ENCODE results near the gene RRBP1. TPM values are rescaled to one million over a fixed set of nuclear protein-coding genes. Genes with fewer than 3 reads are reported as not detected.

The RRBP1 gene
- total and polyA plus RNA-seq, 7 experiments from 2014 or later, result 4.1 to 73.9 (median 28.1) TPM

- CTCF ChIA-PET, result interaction anchor here (0.8 kb wide), 1 partner anchor 68 kb away, joined by 4 read pairs; no protein-coding TSS in a partner anchor
- H3K4me3 Mint-ChIP-seq, result peak overlapping the region in 1 of 10 donors; percentile 29
- DNase-seq (peak in 2 of 9 donors; percentile 4 to 19), ATAC-seq (no peak)
- POLR2A ChIA-PET, result no interaction called here
- H3K9me3 Mint-ChIP-seq, result no peaks in the 10 kb centered on the region
- intact Hi-C loops (cut with micrococcal nuclease), result loop anchor here in 1 of 2 donors (5.0 kb wide), 1 partner anchor 68 kb away; the partner anchor contains the start of gene RRBP1
- H3K27ac ChIP-seq (ENCODE audit: low read depth, low read length), result no peak overlapping the region
- peaks cover 0 to 19% (median 0%) of the 10 kb centered on the region in 3 experiments for H3K36me3 ChIP-seq (ENCODE audit: control insufficient read depth in 2 of 3, insufficient read depth in 3 of 3, low read length in 3 of 3)
- peak overlapping the region in 8 of 9 donors; percentile 43 to 95 (median 75) for H3K27ac Mint-ChIP-seq
- H3K27me3 ChIP-seq (ENCODE audit: control insufficient read depth in 2 of 2, insufficient read depth in 2 of 2, low read length in 2 of 2), result no peaks in the 10 kb centered on the region
- H3K9me3 ChIP-seq (ENCODE audit: control insufficient read depth in 2 of 3, low read length in 3 of 3), result no peaks in the 10 kb centered on the region
- no peak overlapping the region for H3K4me3 ChIP-seq (ENCODE audit: low read length)
- H3K36me3 Mint-ChIP-seq, result peaks cover 0 to 4% (median 0%) of the 10 kb centered on the region in 5 donors
- peaks cover 35 to 37% of the 10 kb centered on the region in 2 donors for H3K4me1 ChIP-seq (ENCODE audit: control insufficient read depth in 2 of 2, insufficient read depth in 2 of 2, low read length in 2 of 2)
- peaks cover 18 to 42% (median 33%) of the 10 kb centered on the region in 7 donors for H3K4me1 Mint-ChIP-seq
- no peaks in the 10 kb centered on the region for H3K27me3 Mint-ChIP-seq
Measured at GRCh38 chr20:17614176-17614811, 67.7 kb downstream of the RRBP1 start.

DNA sequence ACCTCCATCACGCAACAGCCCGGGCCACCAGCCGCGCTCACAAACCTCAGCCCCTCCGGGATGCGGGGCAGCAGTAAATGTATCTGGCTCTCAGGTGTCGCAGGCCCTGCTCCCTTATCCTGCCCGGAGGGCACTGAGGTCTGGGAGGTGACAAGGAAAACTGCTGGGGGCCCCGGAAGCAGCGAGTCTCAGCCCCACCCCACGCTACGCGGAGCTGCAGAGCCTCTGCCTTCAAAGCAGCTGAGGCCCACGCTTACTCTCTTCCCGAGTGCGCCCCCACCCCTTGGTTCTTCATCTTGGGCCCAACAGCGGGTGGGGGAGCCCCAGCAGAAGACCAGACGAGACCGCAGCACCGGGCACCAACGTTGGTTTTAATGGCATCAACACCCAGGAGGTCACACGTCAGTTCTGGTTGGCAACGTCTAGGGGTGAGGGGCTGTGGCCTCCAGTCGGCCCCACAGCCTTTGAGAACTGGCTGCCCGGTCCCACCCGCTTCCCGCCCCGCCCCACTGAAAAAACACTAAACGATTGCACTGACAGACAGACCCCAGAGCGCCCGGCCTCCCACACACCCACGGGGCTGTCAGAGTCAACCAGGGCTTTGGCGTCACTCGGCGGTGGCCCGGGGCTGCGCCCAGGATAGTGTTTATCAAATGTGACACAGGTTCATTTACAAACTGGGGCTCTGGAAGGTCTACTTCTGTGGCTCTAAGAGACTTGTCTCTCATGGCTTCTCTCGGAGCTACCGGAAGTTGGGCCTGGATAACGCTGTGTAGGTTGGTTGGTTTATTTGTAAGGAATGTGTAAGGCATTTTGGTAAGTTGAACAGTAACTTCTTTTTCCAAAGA, 68.5 kb downstream of the RRBP1 start:
- Mint-ChIP-seq H3K36me3 (peaks cover 0 to 3% (median 0%) of the 10 kb centered on the region in 5 donors), H3K27ac (peak overlapping the region; percentile 43 to 95 (median 81)), H3K4me3 (no peak overlapping the region), H3K27me3 (no peaks in the 10 kb centered on the region), H3K9me3 (no peaks in the 10 kb centered on the region), H3K4me1 (peaks cover 20 to 48% (median 36%) of the 10 kb centered on the region in 7 donors)
- Histone ChIP-seq H3K4me3 (ENCODE audit: low read length) (no peak overlapping the region), H3K27ac (ENCODE audit: low read depth, low read length) (peak overlapping the region; percentile 60), H3K4me1 (ENCODE audit: control insufficient read depth in 2 of 2, insufficient read depth in 2 of 2, low read length in 2 of 2) (peaks cover 39 to 40% of the 10 kb centered on the region in 2 donors), H3K36me3 (ENCODE audit: control insufficient read depth in 2 of 3, insufficient read depth in 3 of 3, low read length in 3 of 3) (peaks cover 0 to 12% (median 0%) of the 10 kb centered on the region in 3 experiments), H3K27me3 (ENCODE audit: control insufficient read depth in 2 of 2, insufficient read depth in 2 of 2, low read length in 2 of 2) (no peaks in the 10 kb centered on the region), H3K9me3 (ENCODE audit: control insufficient read depth in 2 of 3, low read length in 3 of 3) (no peaks in the 10 kb centered on the region)
- peak in 2 of 9 donors; percentile 5 to 19 for DNase-seq
- intact Hi-C loops (cut with micrococcal nuclease), result loop anchor here in 1 of 2 donors (5.0 kb wide), 1 partner anchor 69 kb away; the partner anchor contains the start of gene RRBP1
- POLR2A ChIA-PET, result interaction anchor here (1.6 kb wide), 1 partner anchor 43 kb away, joined by 6 read pairs; the partner anchor contains the start of gene DSTN
- CTCF ChIA-PET, result interaction anchor here (0.7 to 0.8 kb wide), 2 partner anchors 69 to 70 kb away, joined by 3 to 4 read pairs; no protein-coding TSS in a partner anchor
- no peak for ATAC-seq

- Histone ChIP-seq H3K9me3 (ENCODE audit: control insufficient read depth in 2 of 3, low read length in 3 of 3) (no peaks in the 10 kb centered on the region), H3K4me1 (ENCODE audit: control insufficient read depth in 2 of 2, insufficient read depth in 2 of 2, low read length in 2 of 2) (peaks cover 39 to 40% of the 10 kb centered on the region in 2 donors), H3K4me3 (ENCODE audit: low read length) (no peak overlapping the region), H3K36me3 (ENCODE audit: control insufficient read depth in 2 of 3, insufficient read depth in 3 of 3, low read length in 3 of 3) (peaks cover 0 to 6% (median 0%) of the 10 kb centered on the region in 3 experiments), H3K27me3 (ENCODE audit: control insufficient read depth in 2 of 2, insufficient read depth in 2 of 2, low read length in 2 of 2) (no peaks in the 10 kb centered on the region), H3K27ac (ENCODE audit: low read depth, low read length) (peak overlapping the region; percentile 60)
- intact Hi-C loops (cut with micrococcal nuclease), result loop anchor here in 1 of 2 donors (5.0 kb wide), 1 partner anchor 69 kb away; the partner anchor contains the start of gene RRBP1
- Mint-ChIP-seq H3K4me1 (peaks cover 20 to 50% (median 38%) of the 10 kb centered on the region in 7 donors), H3K36me3 (peaks cover 1 to 4% (median 2%) of the 10 kb centered on the region in 5 donors), H3K4me3 (peak overlapping the region in 2 of 10 donors; percentile 62 to 72), H3K27ac (peak overlapping the region; percentile 85 to 98 (median 95)), H3K27me3 (no peaks in the 10 kb centered on the region), H3K9me3 (no peaks in the 10 kb centered on the region)
- ChIA-PET POLR2A (interaction anchor here (1.6 kb wide), 1 partner anchor 43 kb away, joined by 6 read pairs; the partner anchor contains the start of gene DSTN), CTCF (interaction anchor here (0.7 kb wide), 1 partner anchor 70 kb away, joined by 3 read pairs; no protein-coding TSS in a partner anchor)
- ATAC-seq, result no peak
- no peak for DNase-seq
Measured at GRCh38 chr20:17612992-17613327, 69.1 kb downstream of the RRBP1 start.

GRCh38 chr20:17612287-17612991, 69.6 kb downstream of the RRBP1 start:
- peaks cover 20 to 53% (median 40%) of the 10 kb centered on the region in 7 donors for H3K4me1 Mint-ChIP-seq
- peak overlapping the region; percentile 85 to 98 (median 95) for H3K27ac Mint-ChIP-seq
- DNase-seq, result peak in 6 of 9 donors; percentile 7 to 39 (median 21)
- H3K4me3 ChIP-seq (ENCODE audit: low read length), result no peak overlapping the region
- no peaks in the 10 kb centered on the region for H3K9me3 ChIP-seq (ENCODE audit: control insufficient read depth in 2 of 3, low read length in 3 of 3)
- H3K4me1 ChIP-seq (ENCODE audit: control insufficient read depth in 2 of 2, insufficient read depth in 2 of 2, low read length in 2 of 2), result peaks cover 39 to 40% of the 10 kb centered on the region in 2 donors
- H3K27me3 ChIP-seq (ENCODE audit: control insufficient read depth in 2 of 2, insufficient read depth in 2 of 2, low read length in 2 of 2), result no peaks in the 10 kb centered on the region
- intact Hi-C loops (cut with micrococcal nuclease), result loop anchor here in 1 of 2 donors (5.0 kb wide), 1 partner anchor 70 kb away; the partner anchor contains the start of gene RRBP1
- H3K36me3 Mint-ChIP-seq, result peaks cover 5 to 8% (median 6%) of the 10 kb centered on the region in 5 donors
- CTCF ChIA-PET, result no interaction called here
- H3K4me3 Mint-ChIP-seq, result peak overlapping the region; percentile 53 to 85 (median 72)
- no peaks in the 10 kb centered on the region for H3K27me3 Mint-ChIP-seq
- no peaks in the 10 kb centered on the region for H3K9me3 Mint-ChIP-seq
- POLR2A ChIA-PET, result interaction anchor here (1.6 kb wide), 1 partner anchor 42 kb away, joined by 6 read pairs; the partner anchor contains the start of gene DSTN
- ATAC-seq, result peak; percentile 67
- peak overlapping the region; percentile 60 for H3K27ac ChIP-seq (ENCODE audit: low read depth, low read length)
- peaks cover 0 to 4% (median 0%) of the 10 kb centered on the region in 3 experiments for H3K36me3 ChIP-seq (ENCODE audit: control insufficient read depth in 2 of 3, insufficient read depth in 3 of 3, low read length in 3 of 3)

GRCh38 chr20:17611540-17612286, 70.3 kb downstream of the RRBP1 start:
- DNase-seq, result peak in 4 of 9 donors; percentile 7 to 30 (median 20)
- peak overlapping the region; percentile 85 to 98 (median 95) for H3K27ac Mint-ChIP-seq
- intact Hi-C loops (cut with micrococcal nuclease), result loop anchor here (2.0 to 5.0 kb wide), 3 partner anchors 71 to 895 kb away; partner anchors contain the start of genes MGME1 (in 1 of the 2), RRBP1 (in 1 of the 2), SEC23B (in 1 of the 2) and SNX5 (in 1 of the 2)
- Histone ChIP-seq H3K4me1 (ENCODE audit: control insufficient read depth in 2 of 2, insufficient read depth in 2 of 2, low read length in 2 of 2) (peaks cover 39 to 40% of the 10 kb centered on the region in 2 donors), H3K4me3 (ENCODE audit: low read length) (peak overlapping the region; percentile 36), H3K9me3 (ENCODE audit: control insufficient read depth in 2 of 3, low read length in 3 of 3) (no peaks in the 10 kb centered on the region), H3K27me3 (ENCODE audit: control insufficient read depth in 2 of 2, insufficient read depth in 2 of 2, low read length in 2 of 2) (no peaks in the 10 kb centered on the region), H3K36me3 (ENCODE audit: control insufficient read depth in 2 of 3, insufficient read depth in 3 of 3, low read length in 3 of 3) (peaks cover 0 to 4% (median 0%) of the 10 kb centered on the region in 3 experiments), H3K27ac (ENCODE audit: low read depth, low read length) (peak overlapping the region; percentile 60)
- no peaks in the 10 kb centered on the region for H3K27me3 Mint-ChIP-seq
- ChIA-PET CTCF (interaction anchor here (1.1 kb wide), 1 partner anchor 75 kb away, joined by 4 read pairs; no protein-coding TSS in a partner anchor), POLR2A (interaction anchor here (1.1 to 2.3 kb wide), 4 partner anchors 38 to 356 kb away, joined by 3 to 31 read pairs (median 6); partner anchors contain the start of genes DSTN, MGME1 and SNX5)
- no peak for ATAC-seq
- peaks cover 6 to 13% (median 6%) of the 10 kb centered on the region in 5 donors for H3K36me3 Mint-ChIP-seq
- H3K4me1 Mint-ChIP-seq, result peaks cover 20 to 53% (median 40%) of the 10 kb centered on the region in 7 donors
- H3K9me3 Mint-ChIP-seq, result no peaks in the 10 kb centered on the region
- peak overlapping the region in 8 of 10 donors; percentile 23 to 85 (median 68) for H3K4me3 Mint-ChIP-seq
